Neural crest cell (in vitro differentiated cells): ENCODE results near the gene HOXB3. TPM values are rescaled to one million over a fixed set of nuclear protein-coding genes. Genes with fewer than 3 reads are reported as not detected.

ENCODE experiments used
- DNase-seq: peaks from one replicate; pipeline ENCODE4 v3.0.0; 2021; ENCODE audit warnings: low read depth, mixed read lengths, low spot score
- H3K27ac Mint-ChIP-seq: one replicate; pipeline ENCODE4 v1.8.0; 2021; ENCODE audit warnings: mild to moderate bottlenecking, mixed read lengths; ENCODE audit not compliant: unreplicated experiment
- H3K27me3 Mint-ChIP-seq: 2 replicates; pipeline ENCODE4 v1.8.0; 2021; ENCODE audit warnings: low read depth, mild to moderate bottlenecking, mixed read lengths
- H3K36me3 Mint-ChIP-seq: 2 replicates; pipeline ENCODE4 v1.8.0; 2021; ENCODE audit warnings: low read depth, mild to moderate bottlenecking, mixed read lengths
- H3K4me1 Mint-ChIP-seq: 2 replicates; pipeline ENCODE4 v1.8.0; 2021; ENCODE audit warnings: mixed read lengths
- H3K4me3 Mint-ChIP-seq: one replicate; pipeline ENCODE4 v1.8.0; 2021; ENCODE audit warnings: mild to moderate bottlenecking, mixed read lengths
- H3K9me3 Mint-ChIP-seq: 2 replicates; pipeline ENCODE4 v1.8.0; 2021; ENCODE audit warnings: mixed read lengths
- CTCF ChIP-seq: fragments of 200-600 bp; sonication (generic); conservative IDR thresholded peaks from 2 replicates; pipeline ENCODE4 v1.5.0; 2021; ENCODE audit warnings: antibody characterized with exemption, mild to moderate bottlenecking
- total RNA-seq: library from RNA; stranded (reverse); gene quantifications from 2 replicates; pipeline ENCODE4 v1.2.1, GENCODE V29; 2021

The HOXB3 gene
- total RNA-seq, 1 donor from 2014 or later: 22.8 TPM

GRCh38 chr17:48597778-48598631, 8.0 kb upstream of the HOXB3 start:
- H3K9me3 Mint-ChIP-seq: no peaks in the 10 kb centered on the region
- no peak for DNase-seq
- peaks cover 12% of the 10 kb centered on the region for H3K4me1 Mint-ChIP-seq
- H3K4me3 Mint-ChIP-seq: peak overlapping the region; percentile 81
- no peak for TF ChIP-seq CTCF
- H3K27ac Mint-ChIP-seq: peak overlapping the region; percentile 90
- H3K27me3 Mint-ChIP-seq: peaks cover 100% of the 10 kb centered on the region
- peaks cover 13% of the 10 kb centered on the region for H3K36me3 Mint-ChIP-seq

DNA sequence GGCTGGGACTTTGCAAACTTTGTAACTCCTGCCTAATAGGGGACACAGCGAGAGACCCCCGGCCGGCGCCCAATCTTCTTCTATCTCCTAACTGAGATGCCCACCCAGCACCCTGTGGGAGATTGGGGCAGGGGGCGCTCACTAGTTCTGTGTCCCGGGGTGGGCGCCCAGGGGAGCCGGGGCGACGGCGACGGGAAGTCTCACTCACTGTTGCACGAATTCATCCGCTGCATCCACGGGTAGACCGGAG, 7.4 kb upstream of the HOXB3 start:
- peak overlapping the region; percentile 81 for H3K4me3 Mint-ChIP-seq
- peak overlapping the region; percentile 16 for H3K27ac Mint-ChIP-seq
- DNase-seq: no peak
- H3K36me3 Mint-ChIP-seq: peaks cover 18% of the 10 kb centered on the region
- peaks cover 100% of the 10 kb centered on the region for H3K27me3 Mint-ChIP-seq
- H3K9me3 Mint-ChIP-seq: no peaks in the 10 kb centered on the region
- peaks cover 16% of the 10 kb centered on the region for H3K4me1 Mint-ChIP-seq
- TF ChIP-seq CTCF: no peak

DNA sequence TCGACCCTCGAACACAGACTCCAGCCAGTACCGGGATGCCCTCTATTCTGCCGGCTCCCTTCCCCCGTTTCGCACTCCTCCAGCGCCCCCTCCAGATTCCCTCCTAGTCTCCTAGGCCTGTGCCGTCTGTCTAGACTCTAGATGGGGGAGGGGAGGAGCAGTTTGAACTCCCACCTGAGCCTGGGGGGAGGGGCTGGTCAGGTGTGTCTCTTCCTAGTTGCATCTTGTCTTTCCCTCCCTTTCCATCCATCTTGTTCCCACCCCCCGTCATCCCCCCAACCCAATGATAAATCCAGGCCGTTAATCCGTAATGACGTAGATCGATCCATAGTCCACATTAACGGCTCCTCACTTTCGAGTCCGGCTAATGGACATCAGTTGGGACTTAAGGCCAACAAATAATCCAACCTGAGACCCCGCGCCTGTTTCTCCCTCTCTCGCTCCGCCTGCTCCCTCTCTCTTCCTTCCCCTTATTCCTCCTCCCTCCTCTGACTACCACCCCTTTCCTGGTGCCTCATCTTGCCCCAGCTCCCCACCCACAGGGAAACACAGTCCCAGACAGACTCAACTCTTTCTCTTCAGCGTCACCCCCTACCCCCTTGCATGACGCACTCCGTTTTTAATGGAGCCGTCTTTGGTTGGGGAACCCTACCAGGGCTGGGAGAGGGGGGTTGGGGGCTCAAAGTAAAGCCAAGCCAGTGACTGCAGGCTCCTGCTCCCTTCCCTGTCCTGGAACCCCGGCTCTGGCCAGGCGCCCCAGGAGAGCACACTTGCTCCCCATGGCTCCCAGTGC, 6.9 kb upstream of the HOXB3 start:
- Mint-ChIP-seq H3K27ac (peak overlapping the region; percentile 78), H3K4me1 (peaks cover 16% of the 10 kb centered on the region), H3K9me3 (no peaks in the 10 kb centered on the region), H3K27me3 (peaks cover 100% of the 10 kb centered on the region), H3K4me3 (peak overlapping the region; percentile 81), H3K36me3 (peaks cover 18% of the 10 kb centered on the region)
- DNase-seq: no peak
- no peak for TF ChIP-seq CTCF

DNA sequence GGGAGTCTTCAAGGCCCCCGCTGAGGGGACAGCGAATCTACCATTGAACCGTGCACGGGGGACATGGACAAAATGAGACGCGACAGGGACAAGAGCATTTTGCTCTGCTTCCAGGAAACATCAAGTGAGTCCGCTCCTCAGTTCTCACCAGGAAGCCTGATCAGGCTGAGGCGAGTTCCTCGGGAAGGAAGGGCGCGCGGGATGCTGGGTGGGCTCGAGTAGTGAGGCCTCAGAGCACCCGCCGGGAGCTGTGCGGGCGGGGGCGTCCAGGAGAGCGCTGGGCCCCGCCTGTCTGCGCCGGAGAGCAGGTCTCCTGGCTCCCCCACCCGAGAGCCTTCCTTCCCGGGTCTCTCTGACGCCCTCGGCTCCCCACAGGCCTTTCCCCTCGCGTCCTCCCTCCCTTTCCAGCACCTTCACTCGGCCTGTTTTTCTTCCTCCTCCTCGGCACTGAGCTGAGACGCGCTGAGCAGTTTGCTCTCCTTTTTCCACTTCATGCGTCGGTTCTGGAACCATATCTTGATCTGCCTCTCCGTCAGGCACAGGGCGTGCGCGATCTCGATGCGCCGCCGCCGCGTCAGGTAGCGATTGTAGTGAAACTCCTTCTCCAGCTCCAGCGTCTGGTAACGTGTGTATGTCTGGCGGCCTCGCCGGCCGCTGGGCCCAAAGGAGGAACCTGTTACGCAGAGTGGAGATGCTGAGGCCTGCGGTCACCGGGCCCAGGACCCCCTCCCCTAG, 6.1 kb upstream of the HOXB3 start:
- DNase-seq: no peak
- peaks cover 16% of the 10 kb centered on the region for H3K4me1 Mint-ChIP-seq

More for the DNA sequence above, 6.1 kb upstream of the HOXB3 start:
- H3K27me3 Mint-ChIP-seq: peaks cover 100% of the 10 kb centered on the region
- H3K4me3 Mint-ChIP-seq: peak overlapping the region; percentile 81
- no peak for TF ChIP-seq CTCF
- peak overlapping the region; percentile 66 for H3K27ac Mint-ChIP-seq
- no peaks in the 10 kb centered on the region for H3K9me3 Mint-ChIP-seq
- H3K36me3 Mint-ChIP-seq: peaks cover 18% of the 10 kb centered on the region
